Measurements from ENCODE around the gene RSF1.

DNA sequence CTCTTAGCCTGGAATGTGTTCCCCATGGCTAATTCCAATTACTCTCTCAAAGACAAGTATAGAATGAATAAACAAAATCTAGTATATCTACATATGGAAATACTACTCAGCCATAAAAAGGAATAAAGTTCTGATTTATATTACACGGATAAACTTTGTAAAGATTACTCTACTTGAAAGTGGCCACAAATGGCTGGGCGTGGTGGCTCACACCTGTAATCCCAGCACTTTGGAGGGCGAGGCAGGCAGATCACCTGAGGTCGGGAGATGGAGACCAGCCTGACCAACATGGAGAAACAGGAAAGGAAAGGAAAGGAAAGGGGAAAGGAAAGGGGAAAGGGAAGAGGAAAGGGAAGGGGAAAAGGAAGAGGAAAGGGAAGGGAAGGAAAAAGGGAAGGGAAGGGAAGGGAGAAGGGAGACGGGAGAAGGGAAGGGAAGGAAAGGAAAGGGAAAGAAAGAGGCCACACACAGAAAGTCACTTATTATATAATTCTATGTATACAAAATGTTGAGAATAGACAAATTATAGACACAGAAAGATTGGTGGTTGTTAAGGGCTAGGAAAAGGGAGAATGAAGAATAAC is 92.2 kb downstream of the RSF1 start:
- TF ChIP-seq POLR2AphosphoS5 (IDR thresholded peaks at IDR 0.05; ENCODE audit: low read depth, low read length) (no peak), TAF1 (IDR thresholded peaks at IDR 0.05; ENCODE audit: low read depth, low read length) (no peak), POLR2A (IDR thresholded peaks at IDR 0.05; ENCODE audit: low read depth, low read length) (no peak), POU2F2 (IDR thresholded peaks at IDR 0.05; ENCODE audit: low read depth, low read length) (no peak)

Measured in GM12891 (cell line).